ENCODE measurements around the gene C4BPB. TPM values are rescaled to one million over a fixed set of nuclear protein-coding genes. Genes with fewer than 3 reads are reported as not detected.
A peak's percentile ranks its signal among the peaks of the same experiment; 100 is the strongest.

C4BPB gene
- total and polyA plus RNA-seq, 2 of the 13 experiments (the other 11 are each of a cell fraction or from before 2014, with no cell fraction given), result 155 to 266 TPM

- TF ChIP-seq ZBTB21 (CRISPR knock-in tag; IDR thresholded peaks at IDR 0.05), result no peak
- TF ChIP-seq MED13 (CRISPR knock-in tag; IDR thresholded peaks at IDR 0.05), result no peak
- no peak for TF ChIP-seq U2AF1 (optimal IDR thresholded peaks at IDR 0.05; ENCODE audit: low read depth, low read length)
- TF ChIP-seq KDM5A (IDR thresholded peaks at IDR 0.05; ENCODE audit: borderline replicate concordance, low read length), result no peak
- TF ChIP-seq TCF7L2 (IDR thresholded peaks at IDR 0.05; ENCODE audit: low read depth, low read length), result no peak
- TF ChIP-seq NFE2 (CRISPR knock-in tag; IDR thresholded peaks at IDR 0.05), result no peak
- TF ChIP-seq ARID5B (CRISPR knock-in tag; IDR thresholded peaks at IDR 0.05), result peak; percentile 53
- no peak for TF ChIP-seq KDM1A (CRISPR knock-in tag; IDR thresholded peaks at IDR 0.05)
- peak; percentile 54; the same call in 1 of the 2 replicates for TF ChIP-seq CEBPB (IDR thresholded peaks at IDR 0.05; ENCODE audit: borderline replicate concordance, low read depth, low read length)
- TF ChIP-seq ATM (IDR thresholded peaks at IDR 0.05; ENCODE audit: borderline replicate concordance), result no peak
- no peak for TF ChIP-seq ZBTB26 (CRISPR knock-in tag; IDR thresholded peaks at IDR 0.05; ENCODE audit: borderline replicate concordance)
- TF ChIP-seq ZNF879 (CRISPR knock-in tag; IDR thresholded peaks at IDR 0.05), result no peak
- TF ChIP-seq IKZF1 (IDR thresholded peaks at IDR 0.05), result no peak
- no peak for TF ChIP-seq ZFP1 (CRISPR knock-in tag; IDR thresholded peaks at IDR 0.05)
- TF ChIP-seq XRCC5 (optimal IDR thresholded peaks at IDR 0.05; ENCODE audit: low read length), result peak; percentile 28
- TF ChIP-seq HNF1B (CRISPR knock-in tag; IDR thresholded peaks at IDR 0.05), result 0 out of 2 replicates have a peak, but pooled peaks have one; percentile 23
- TF ChIP-seq ELK4 (CRISPR knock-in tag; IDR thresholded peaks at IDR 0.05; ENCODE audit: borderline replicate concordance), result no peak
- TF ChIP-seq ZSCAN20 (CRISPR knock-in tag; IDR thresholded peaks at IDR 0.05; ENCODE audit: borderline replicate concordance), result no peak
- 0 out of 4 replicates have a peak, but pooled peaks of 1 of the 2 experiments have one; percentile 34 for TF ChIP-seq KLF16 (CRISPR knock-in tag; IDR thresholded peaks at IDR 0.05)
- no peak for TF ChIP-seq ZNF430 (CRISPR knock-in tag; IDR thresholded peaks at IDR 0.05)
- no peak for TF ChIP-seq ZNF441 (CRISPR knock-in tag; IDR thresholded peaks at IDR 0.05; ENCODE audit: borderline replicate concordance)
- TF ChIP-seq ZNF713 (CRISPR knock-in tag; IDR thresholded peaks at IDR 0.05), result no peak
- no peak for TF ChIP-seq TRIM24 (CRISPR knock-in tag; IDR thresholded peaks at IDR 0.05)
- TF ChIP-seq FOXA3 (CRISPR knock-in tag; IDR thresholded peaks at IDR 0.05), result 0 out of 2 replicates have a peak, but pooled peaks have one; percentile 6
Observed at GRCh38 chr1:207077470-207078377, 10.9 kb upstream of the C4BPB start (continued).
